PC-3 (cell line): ENCODE measurements around the gene GMDS. TPM values are rescaled to one million over a fixed set of nuclear protein-coding genes. Genes with fewer than 3 reads are reported as not detected.

Experiments
- ATAC-seq: fragments of 200-7000 bp; cut with Tn5 transposase; 2 replicates; pipeline ENCODE4 v1.9.1; 2020; ENCODE audit warnings: mild to moderate bottlenecking, moderate library complexity
- BruUV-seq: library from RNA; stranded (reverse); fragments of 400-500 nt; replicated peaks from 2 replicates; lab custom pipeline; 2021; lab: Mats Ljungman, UMichigan
- CTCF ChIA-PET: fragments of 300-600 bp; sonication (Branson Sonifier 250); formaldehyde crosslinking; loops from one replicate; lab custom pipeline; 2022; ENCODE audit warnings: antibody characterized with exemption; lab: Charles Lee
- POLR2A ChIA-PET: fragments of 300-600 bp; sonication (Branson Sonifier 250); formaldehyde crosslinking; loops from one replicate; lab custom pipeline; 2022; ENCODE audit warnings: antibody characterized with exemption; ENCODE audit not compliant: unreplicated experiment; lab: Charles Lee
- DNase-seq: peaks from one replicate; pipeline ENCODE4 v3.0.0-alpha.2; 2015
- H2AFZ ChIP-seq: fragments of 300-600 bp; sonication (generic); 2 replicates; pipeline ENCODE4 v1.6.0; 2016; ENCODE audit warnings: antibody characterized with exemption, low read length
- H3F3A ChIP-seq: fragments of 300-600 bp; sonication (generic); one replicate; pipeline ENCODE4 v1.6.0; 2017; ENCODE audit warnings: antibody characterized with exemption, low read length, control low read depth, mild to moderate bottlenecking; ENCODE audit not compliant: unreplicated experiment
- H3K27ac ChIP-seq: fragments of 300-600 bp; sonication (generic); 2 replicates; pipeline ENCODE4 v1.5.1; 2016; ENCODE audit warnings: mild to moderate bottlenecking, low read length
- H3K27me3 ChIP-seq: fragments of 300-600 bp; sonication (generic); 2 replicates; pipeline ENCODE4 v1.6.1; 2016; ENCODE audit warnings: low read length, mixed read lengths
- H3K36me3 ChIP-seq: fragments of 300-600 bp; sonication (generic); 2 replicates; pipeline ENCODE4 v1.6.1; 2016; ENCODE audit warnings: low read depth, mixed run types, low read length, mixed read lengths
- H3K4me1 ChIP-seq: fragments of 300-600 bp; sonication (generic); 2 replicates; pipeline ENCODE4 v1.5.1; 2016; ENCODE audit warnings: low read length; ENCODE audit not compliant: insufficient read depth
- H3K4me2 ChIP-seq: fragments of 300-600 bp; sonication (generic); 2 replicates; pipeline ENCODE4 v1.6.0; 2016; ENCODE audit warnings: low read length
- H3K4me3 ChIP-seq: fragments of 300-600 bp; sonication (generic); 2 replicates; pipeline ENCODE4 v1.5.1; 2016; ENCODE audit warnings: mild to moderate bottlenecking, low read length, mixed read lengths
- H3K79me2 ChIP-seq: fragments of 300-600 bp; sonication (generic); 2 replicates; pipeline ENCODE4 v1.6.1; 2017; ENCODE audit warnings: low read length, mixed read lengths
- H3K9ac ChIP-seq: fragments of 300-600 bp; sonication (generic); 2 replicates; pipeline ENCODE4 v1.6.0; 2016; ENCODE audit warnings: mild to moderate bottlenecking, low read length
- H3K9me2 ChIP-seq: fragments of 300-600 bp; sonication (generic); replicated peaks from 2 replicates; pipeline ENCODE4 v1.6.1; 2016; ENCODE audit warnings: mixed run types, low read length, mixed read lengths
- H3K9me3 ChIP-seq: fragments of 300-600 bp; sonication (generic); 2 replicates; pipeline ENCODE4 v1.6.1; 2016; ENCODE audit warnings: low read length, mixed read lengths
- H4K20me1 ChIP-seq: fragments of 300-600 bp; sonication (generic); 2 replicates; pipeline ENCODE4 v1.6.1; 2016; ENCODE audit warnings: low read length, mixed read lengths
- EZH2 ChIP-seq: fragments of 300-600 bp; sonication (generic); IDR thresholded peaks from one replicate; pipeline ENCODE4 v1.6.1; 2017; ENCODE audit warnings: antibody characterized with exemption, mild to moderate bottlenecking, low read length; ENCODE audit not compliant: unreplicated experiment
- EZH2phosphoT487 ChIP-seq: fragments of 300-600 bp; sonication (generic); IDR thresholded peaks from 2 replicates; pipeline ENCODE4 v1.6.1; 2018; ENCODE audit warnings: mild to moderate bottlenecking, antibody characterized with exemption, low read length, borderline replicate concordance
- intact Hi-C: fragments of 100-400 bp; cut with micrococcal nuclease; formaldehyde crosslinking; loops from 2 replicates; pipeline ENCODE4 v1.9.0; 2023
- total RNA-seq: library from RNA; depleted of rRNA; stranded (reverse); fragments of >200 nt; gene quantifications from 2 replicates; pipeline ENCODE4 v1.2.3, GENCODE V29; 2014
- TF ChIP-seq, protein P1 (sequence below): fragments of 300-600 bp; sonication (generic); conservative IDR thresholded peaks from 2 replicates; pipeline ENCODE4 v1.5.1; 2017; ENCODE audit warnings: antibody characterized with exemption, low read depth, mild to moderate bottlenecking, low read length

GMDS gene
- total RNA-seq, 1 experiment from 2014 or later: 18.3 TPM

DNA sequence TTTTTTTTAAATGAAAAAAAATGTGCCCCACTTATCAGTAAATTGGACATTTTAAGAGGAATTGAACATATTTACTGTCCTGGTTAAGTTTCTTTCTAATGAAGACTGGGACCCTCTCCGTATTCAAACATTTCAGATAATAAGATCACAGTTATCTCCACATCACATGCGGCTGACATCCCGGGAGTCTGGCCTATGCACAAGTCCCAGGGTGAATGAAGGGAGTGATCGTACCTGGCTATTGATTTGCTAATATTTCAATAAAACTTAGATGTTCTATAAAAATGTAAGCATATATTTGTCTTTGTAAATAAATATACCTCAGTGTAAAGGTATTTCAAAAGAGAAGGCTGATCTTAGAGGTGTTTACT is 577.6 kb downstream of the GMDS start:
- no peak for DNase-seq
- Histone ChIP-seq H4K20me1 (no peaks in the 10 kb centered on the region), H3K9ac (no peak overlapping the region), H3K36me3 (no peaks in the 10 kb centered on the region), H3F3A (no peaks in the 10 kb centered on the region), H3K9me3 (no peaks in the 10 kb centered on the region), H3K79me2 (no peaks in the 10 kb centered on the region), H3K4me1 (no peaks in the 10 kb centered on the region), H3K9me2 (no peaks in the 10 kb centered on the region), H3K4me2 (no peak overlapping the region), H3K27me3 (no peaks in the 10 kb centered on the region), H3K27ac (no peak overlapping the region), H2AFZ (no peak overlapping the region), H3K4me3 (no peak overlapping the region)
- POLR2A ChIA-PET: no interaction called here
- no TSS peak for BruUV-seq
- intact Hi-C loops: no loop called here
- ATAC-seq: no peak
- CTCF ChIA-PET: no interaction called here
- no peak for TF ChIP-seq EZH2phosphoT487
- TF ChIP-seq, protein P1, sequence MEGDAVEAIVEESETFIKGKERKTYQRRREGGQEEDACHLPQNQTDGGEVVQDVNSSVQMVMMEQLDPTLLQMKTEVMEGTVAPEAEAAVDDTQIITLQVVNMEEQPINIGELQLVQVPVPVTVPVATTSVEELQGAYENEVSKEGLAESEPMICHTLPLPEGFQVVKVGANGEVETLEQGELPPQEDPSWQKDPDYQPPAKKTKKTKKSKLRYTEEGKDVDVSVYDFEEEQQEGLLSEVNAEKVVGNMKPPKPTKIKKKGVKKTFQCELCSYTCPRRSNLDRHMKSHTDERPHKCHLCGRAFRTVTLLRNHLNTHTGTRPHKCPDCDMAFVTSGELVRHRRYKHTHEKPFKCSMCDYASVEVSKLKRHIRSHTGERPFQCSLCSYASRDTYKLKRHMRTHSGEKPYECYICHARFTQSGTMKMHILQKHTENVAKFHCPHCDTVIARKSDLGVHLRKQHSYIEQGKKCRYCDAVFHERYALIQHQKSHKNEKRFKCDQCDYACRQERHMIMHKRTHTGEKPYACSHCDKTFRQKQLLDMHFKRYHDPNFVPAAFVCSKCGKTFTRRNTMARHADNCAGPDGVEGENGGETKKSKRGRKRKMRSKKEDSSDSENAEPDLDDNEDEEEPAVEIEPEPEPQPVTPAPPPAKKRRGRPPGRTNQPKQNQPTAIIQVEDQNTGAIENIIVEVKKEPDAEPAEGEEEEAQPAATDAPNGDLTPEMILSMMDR: no peak
- TF ChIP-seq EZH2: no peak

DNA sequence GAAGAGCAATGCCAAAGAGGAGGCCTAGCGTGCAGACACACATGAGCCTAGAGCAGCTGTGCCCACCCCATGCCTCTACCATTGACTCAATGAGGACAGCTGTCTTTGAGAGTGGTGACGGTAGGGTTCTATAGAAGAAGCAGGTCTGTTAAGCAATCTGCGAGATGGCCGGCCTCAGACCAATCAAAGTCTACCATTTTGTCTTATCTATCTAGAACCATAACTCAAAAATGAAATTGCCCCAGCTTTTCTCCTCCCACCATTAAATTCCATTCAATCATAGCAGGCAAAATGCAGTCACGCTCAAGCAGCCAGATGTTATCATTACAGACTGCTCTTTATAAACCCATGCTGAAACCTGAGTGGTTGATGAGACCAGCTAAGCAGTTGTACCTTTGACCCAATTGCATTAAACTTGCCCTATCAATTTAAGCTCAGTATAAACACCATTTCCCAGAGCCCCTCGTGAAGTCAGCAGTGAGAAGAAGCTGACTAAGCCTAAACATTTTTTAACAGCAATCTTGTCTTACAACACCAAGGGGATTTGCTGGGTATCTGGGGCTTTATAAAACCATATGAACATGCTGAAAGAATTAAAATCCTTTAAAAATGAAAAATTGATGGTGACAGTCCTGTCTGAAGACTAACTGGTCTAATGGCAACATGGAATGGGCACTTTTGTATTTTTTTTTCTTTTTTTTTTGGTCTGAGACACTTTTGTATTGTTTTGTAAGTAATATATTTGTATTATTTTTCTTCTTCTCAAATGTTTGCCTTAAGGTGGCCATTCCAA is 578.2 kb downstream of the GMDS start:
- Histone ChIP-seq H3K9me2 (no peaks in the 10 kb centered on the region), H3K4me1 (no peaks in the 10 kb centered on the region), H3K79me2 (no peaks in the 10 kb centered on the region), H3K36me3 (no peaks in the 10 kb centered on the region), H3K27ac (no peak overlapping the region), H3K4me2 (no peak overlapping the region), H3F3A (no peaks in the 10 kb centered on the region), H4K20me1 (no peaks in the 10 kb centered on the region), H3K27me3 (no peaks in the 10 kb centered on the region), H2AFZ (no peak overlapping the region), H3K9ac (no peak overlapping the region), H3K9me3 (no peaks in the 10 kb centered on the region), H3K4me3 (no peak overlapping the region)
- ChIA-PET CTCF (no interaction called here), POLR2A (no interaction called here)
- DNase-seq: no peak
- no TSS peak for BruUV-seq
- TF ChIP-seq EZH2phosphoT487: no peak
- TF ChIP-seq, protein P1: no peak
- no peak for TF ChIP-seq EZH2
- no peak for ATAC-seq
- intact Hi-C loops: no loop called here

DNA sequence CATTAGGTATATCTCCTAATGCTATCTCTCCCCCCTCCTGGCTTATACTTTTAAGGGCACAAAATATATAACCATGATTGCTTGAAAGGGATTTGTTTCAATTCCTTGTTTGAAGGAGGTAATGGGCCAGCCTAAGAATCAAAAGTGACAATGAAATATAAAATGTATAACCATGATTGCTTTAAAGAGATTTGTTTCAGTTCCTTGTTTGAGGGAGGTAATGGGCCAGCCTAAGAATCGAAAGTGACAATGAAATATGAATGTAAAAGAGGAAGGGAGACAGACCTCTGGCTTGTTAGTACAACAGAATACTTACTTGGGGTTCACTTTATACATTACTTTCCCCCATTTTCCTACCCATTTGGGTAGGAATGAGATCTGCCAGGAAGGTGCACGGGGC is 580.2 kb downstream of the GMDS start:
- no peak overlapping the region for H2AFZ ChIP-seq
- intact Hi-C loops: no loop called here
- H3K27ac ChIP-seq: no peak overlapping the region
- H3K36me3 ChIP-seq: no peaks in the 10 kb centered on the region
- BruUV-seq: no TSS peak
- no peaks in the 10 kb centered on the region for H3K4me1 ChIP-seq
- CTCF ChIA-PET: no interaction called here
- no peak overlapping the region for H3K9ac ChIP-seq
- DNase-seq (no peak), ATAC-seq (no peak)
- H4K20me1 ChIP-seq: no peaks in the 10 kb centered on the region
- H3K4me3 ChIP-seq: no peak overlapping the region
- no peaks in the 10 kb centered on the region for H3K9me3 ChIP-seq
- H3K4me2 ChIP-seq: no peak overlapping the region
- TF ChIP-seq EZH2 (no peak), EZH2phosphoT487 (no peak)
- TF ChIP-seq, protein P1: no peak
- no peaks in the 10 kb centered on the region for H3K27me3 ChIP-seq
- POLR2A ChIA-PET: no interaction called here
- H3K9me2 ChIP-seq: no peaks in the 10 kb centered on the region
- no peaks in the 10 kb centered on the region for H3F3A ChIP-seq
- no peaks in the 10 kb centered on the region for H3K79me2 ChIP-seq
